Thymus (tissue), 11 donors: ENCODE measurements around the gene CDC27. TPM values are rescaled to one million over a fixed set of nuclear protein-coding genes. Genes with fewer than 3 reads are reported as not detected.
"Not testable (repeated sequence)": the region's sequence is repeated elsewhere in the genome, so short reads cannot be mapped to it uniquely, and the experiment has no call there.

Experiments
- DNase-seq, 9 donors: peaks; one replicate each; pipeline ENCODE4 v3.0.0-alpha.2; 2013; ENCODE audit warnings: low spot score in 9 of 9, low read depth in 6 of 9, missing footprints in 1 of 9
- H3K27ac ChIP-seq, 2 donors: one replicate each; pipeline ENCODE4 v1.5.1; 2013; ENCODE audit warnings: control low read depth in 1 of 2, low read depth in 1 of 2, low read length in 1 of 2, mild to moderate bottlenecking in 1 of 2, moderate library complexity in 1 of 2
- H3K27me3 ChIP-seq, 2 donors: one replicate each; pipeline ENCODE4 v1.5.1; 2013; ENCODE audit warnings: low read length in 1 of 2; ENCODE audit not compliant: control insufficient read depth in 2 of 2, insufficient read depth in 1 of 2
- H3K36me3 ChIP-seq, 2 donors: one replicate each; pipeline ENCODE4 v1.5.1; 2013; ENCODE audit warnings: low read length in 1 of 2, mild to moderate bottlenecking in 1 of 2, moderate library complexity in 1 of 2; ENCODE audit not compliant: control insufficient read depth in 2 of 2, insufficient read depth in 2 of 2
- H3K4me1 ChIP-seq, 2 donors: one replicate each; pipeline ENCODE4 v1.5.1; 2013; ENCODE audit warnings: low read length in 2 of 2; ENCODE audit not compliant: control insufficient read depth in 2 of 2, insufficient read depth in 2 of 2
- H3K4me3 ChIP-seq, 2 donors: one replicate each; pipeline ENCODE4 v1.5.1; 2013; ENCODE audit warnings: low read length in 2 of 2, control low read depth in 1 of 2, mild to moderate bottlenecking in 1 of 2
- H3K9me3 ChIP-seq, 2 donors: one replicate each; pipeline ENCODE4 v1.5.1; 2013; ENCODE audit warnings: low read length in 1 of 2, mild to moderate bottlenecking in 1 of 2; ENCODE audit not compliant: control insufficient read depth in 2 of 2, insufficient read depth in 1 of 2
- WGBS: extraction: QIAGEN DNeasy Blood & Tissue Kit; methylation state at CpG from one replicate; pipeline ENCODE4 v1.1.7; 2013; 5-methylcytosine and 5-hydroxymethylcytosine counted together
- polyA plus RNA-seq: library from polyadenylated mRNA; stranded (reverse); fragments of 200-250 nt; gene quantifications from one replicate; pipeline ENCODE4 v1.2.3, GENCODE V29; 2013
- total RNA-seq: library from RNA; stranded (reverse); fragments of 120-200 nt; gene quantifications from one replicate; pipeline ENCODE4 v1.2.4, GENCODE V29; 2013
- donor health status: healthy.

The CDC27 gene
- total and polyA plus RNA-seq, 2 donors, result 21.1 to 52.2 TPM

DNA sequence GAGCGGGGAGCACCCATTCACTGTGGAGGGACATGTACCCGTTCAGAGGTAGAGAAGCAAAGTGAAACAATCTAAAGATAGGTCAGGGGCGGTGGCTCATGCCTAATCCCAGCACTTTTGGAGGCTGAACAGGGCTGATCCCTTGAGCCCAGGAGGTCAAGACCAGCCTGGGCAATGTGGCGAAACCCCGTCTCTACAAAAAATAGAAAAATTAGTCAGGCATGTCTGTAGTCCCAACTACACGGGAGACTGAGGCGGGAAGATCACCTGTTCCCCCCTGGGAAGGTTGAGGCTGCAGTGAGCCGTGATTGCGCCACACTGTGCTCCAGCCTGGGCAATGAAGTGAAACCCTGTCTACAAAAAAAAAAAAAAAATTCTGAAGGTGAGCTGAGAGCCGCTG is 41.8 kb upstream of the CDC27 start:
- 96% methylated on average over 10 of the region's 10 CpGs for WGBS
- H3K4me3 ChIP-seq, result no peak overlapping the region

GRCh38 chr17:47229535-47230443 is 40.7 kb upstream of the CDC27 start:
- peaks cover 0 to 10% of the 10 kb centered on the region in 2 donors for H3K27me3 ChIP-seq
- peaks cover 0 to under 1% of the 10 kb centered on the region in 2 donors for H3K9me3 ChIP-seq
- peaks cover 0 to 6% of the 10 kb centered on the region in 2 donors for H3K4me1 ChIP-seq
- H3K36me3 ChIP-seq, result no peaks in the 10 kb centered on the region
- WGBS, result 19% methylated on average over 22 of the region's 22 CpGs
- H3K27ac ChIP-seq, result no peak overlapping the region
- H3K4me3 ChIP-seq, result no peak overlapping the region
- DNase-seq, result peak; percentile 39 to 80 (median 55)

More for the DNA sequence above, 41.8 kb upstream of the CDC27 start:
- H3K27me3 ChIP-seq, result peaks cover 0 to 10% of the 10 kb centered on the region in 2 donors
- no peak overlapping the region for H3K27ac ChIP-seq
- H3K36me3 ChIP-seq, result no peaks in the 10 kb centered on the region
- no peak for DNase-seq
- no peaks in the 10 kb centered on the region for H3K9me3 ChIP-seq
- peaks cover 0 to 4% of the 10 kb centered on the region in 2 donors for H3K4me1 ChIP-seq

DNA sequence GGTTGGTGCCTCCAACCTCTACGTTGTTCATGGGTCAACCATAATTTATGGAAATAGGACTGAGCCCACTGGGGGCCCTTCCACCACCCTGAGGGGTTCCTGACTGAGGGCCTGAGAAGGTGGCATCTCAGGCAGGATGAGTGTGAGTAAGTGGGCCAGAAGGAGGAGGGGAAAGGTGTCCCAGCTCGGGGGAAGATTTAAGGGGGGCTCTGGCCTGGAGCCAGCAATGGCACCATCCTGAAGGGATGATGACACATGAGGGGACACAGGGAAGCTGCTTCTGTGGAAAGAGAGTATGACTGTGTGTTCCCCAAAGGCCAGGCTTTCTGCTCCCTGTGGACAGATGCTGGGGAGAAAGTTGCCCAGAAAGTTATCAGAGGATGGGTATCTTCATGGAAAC is 38.8 kb upstream of the CDC27 start:
- Histone ChIP-seq H3K27me3 (peaks cover 0 to 10% of the 10 kb centered on the region in 2 donors), H3K36me3 (no peaks in the 10 kb centered on the region), H3K27ac (no peak overlapping the region), H3K4me3 (no peak overlapping the region), H3K9me3 (peaks cover 0 to 9% of the 10 kb centered on the region in 2 donors), H3K4me1 (peaks cover 0 to 8% of the 10 kb centered on the region in 2 donors)
- no peak for DNase-seq
- WGBS, result 92% methylated on average over 2 of the region's 2 CpGs

GRCh38 chr17:47225911-47226688 is 37.0 kb upstream of the CDC27 start:
- peaks cover 0 to 10% of the 10 kb centered on the region in 2 donors for H3K27me3 ChIP-seq
- no peak for DNase-seq
- peak overlapping the region in 1 of 2 donors; percentile 32 for H3K27ac ChIP-seq
- H3K4me3 ChIP-seq, result no peak overlapping the region
- H3K36me3 ChIP-seq, result no peaks in the 10 kb centered on the region
- peaks cover 0 to 17% of the 10 kb centered on the region in 2 donors for H3K9me3 ChIP-seq
- peaks cover 0 to 10% of the 10 kb centered on the region in 2 donors for H3K4me1 ChIP-seq
- 98% methylated on average over 2 of the region's 2 CpGs for WGBS

GRCh38 chr17:47225436-47225858 is 36.4 kb upstream of the CDC27 start:
- Histone ChIP-seq H3K27ac (peak overlapping the region in 1 of 2 donors; percentile 60), H3K9me3 (peaks cover 0 to 17% of the 10 kb centered on the region in 2 donors), H3K36me3 (no peaks in the 10 kb centered on the region), H3K4me1 (peaks cover 0 to 17% of the 10 kb centered on the region in 2 donors), H3K27me3 (peaks cover 0 to 4% of the 10 kb centered on the region in 2 donors), H3K4me3 (no peak overlapping the region)
- 68% methylated on average over 3 of the region's 3 CpGs for WGBS
- DNase-seq, result no peak

DNA sequence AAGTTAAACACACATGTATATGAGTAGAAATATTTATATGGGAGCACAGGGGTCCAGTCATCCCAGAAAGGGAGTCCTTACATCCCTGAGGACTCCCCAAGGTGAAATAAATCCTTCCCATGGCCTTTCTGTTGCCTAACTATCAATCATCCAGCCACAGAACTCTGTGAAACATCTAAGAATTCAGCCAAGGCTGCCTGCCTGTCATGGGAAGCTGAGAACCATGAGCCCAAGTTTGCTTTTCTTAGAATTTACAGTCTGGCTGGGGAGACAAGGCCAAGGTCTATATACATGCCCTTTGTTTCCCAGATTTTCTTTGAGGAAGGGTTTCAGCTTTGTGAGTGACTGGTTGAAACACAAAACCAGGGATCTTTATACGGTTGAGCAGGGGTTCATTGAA is 35.9 kb upstream of the CDC27 start:
- no peaks in the 10 kb centered on the region for H3K36me3 ChIP-seq
- H3K27ac ChIP-seq, result peak overlapping the region in 1 of 2 donors; percentile 26
- H3K9me3 ChIP-seq, result peaks cover 0 to 17% of the 10 kb centered on the region in 2 donors
- DNase-seq, result no peak
- peaks cover 0 to 20% of the 10 kb centered on the region in 2 donors for H3K4me1 ChIP-seq
- WGBS, result 93% methylated on average over 1 of the region's 1 CpG
- H3K27me3 ChIP-seq, result peaks cover 0 to under 1% of the 10 kb centered on the region in 2 donors
- no peak overlapping the region for H3K4me3 ChIP-seq

GRCh38 chr17:47224077-47224476 is 35.0 kb upstream of the CDC27 start:
- Histone ChIP-seq H3K9me3 (peaks cover 0 to 17% of the 10 kb centered on the region in 2 donors), H3K4me1 (peaks cover 1 to 27% of the 10 kb centered on the region in 2 donors)
- H3K4me3 ChIP-seq, H3K27me3 ChIP-seq, DNase-seq, H3K27ac ChIP-seq, H3K36me3 ChIP-seq: not testable (repeated sequence)
- WGBS, result 96% methylated on average over 2 of the region's 2 CpGs

DNA sequence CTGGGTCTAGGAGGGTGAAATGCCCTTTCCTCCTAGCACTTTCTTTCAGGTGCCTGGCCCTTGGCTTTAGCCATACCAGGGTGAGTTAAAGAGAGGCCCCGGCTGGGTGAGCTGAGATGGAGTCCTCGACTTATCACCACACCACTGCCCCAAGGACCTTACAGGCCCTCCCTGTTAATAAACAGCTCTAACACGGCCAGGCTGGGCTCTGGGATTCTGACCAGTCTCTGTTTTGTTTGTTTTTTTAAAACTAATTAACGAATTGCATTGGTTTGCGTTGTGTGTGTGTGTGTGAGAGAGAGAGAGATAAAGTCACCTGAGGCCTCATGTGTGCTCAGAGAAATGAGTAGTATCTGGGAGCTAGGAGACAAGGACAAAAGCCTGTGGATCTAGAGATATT is 34.4 kb upstream of the CDC27 start:
- Histone ChIP-seq H3K4me3 (no peak overlapping the region), H3K36me3 (no peaks in the 10 kb centered on the region), H3K9me3 (peaks cover 0 to 17% of the 10 kb centered on the region in 2 donors), H3K27me3 (no peaks in the 10 kb centered on the region), H3K4me1 (peaks cover 5 to 33% of the 10 kb centered on the region in 2 donors), H3K27ac (no peak overlapping the region)
- no peak for DNase-seq
- 97% methylated on average over 5 of the region's 5 CpGs for WGBS

DNA sequence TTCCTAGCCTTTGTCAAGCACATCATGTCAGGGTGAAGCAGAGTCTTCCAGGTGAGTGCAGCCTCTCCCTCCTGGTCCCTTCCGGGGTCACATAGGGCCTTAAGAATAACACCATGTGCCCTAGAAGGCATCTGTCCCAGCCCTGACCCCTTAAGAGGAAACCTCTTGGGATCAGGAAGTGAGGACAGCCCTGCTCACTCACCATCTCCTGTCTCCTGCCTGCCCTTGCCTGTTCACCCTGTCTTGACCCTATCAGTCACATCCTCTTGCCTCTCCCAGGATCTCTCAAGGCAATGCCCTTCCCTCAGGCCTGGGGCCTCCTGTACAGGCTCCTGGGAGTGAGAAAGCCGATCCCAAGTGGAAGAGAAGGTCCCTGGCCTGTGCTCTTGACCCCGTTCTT is 33.9 kb upstream of the CDC27 start:
- Histone ChIP-seq H3K4me3 (no peak overlapping the region), H3K4me1 (peaks cover 5 to 35% of the 10 kb centered on the region in 2 donors), H3K27ac (no peak overlapping the region), H3K36me3 (no peaks in the 10 kb centered on the region), H3K9me3 (peaks cover 0 to 17% of the 10 kb centered on the region in 2 donors), H3K27me3 (no peaks in the 10 kb centered on the region)
- no peak for DNase-seq
- WGBS, result 95% methylated on average over 3 of the region's 3 CpGs
